ENCODE measurements around the gene GRIA3.
"Not testable (repeated sequence)": the region's sequence is repeated elsewhere in the genome, so short reads cannot be mapped to it uniquely, and the experiment has no call there.

GRIA3 gene

GRCh38 chrX:123425904-123426303, 241.8 kb downstream of the GRIA3 start:
- Histone ChIP-seq H3K9ac (ENCODE audit: low read length in 5 of 5) (no peak overlapping the region), H3K9me3 (ENCODE audit: control insufficient read depth in 5 of 5, low read length in 5 of 5) (no peaks in the 10 kb centered on the region)

GRCh38 chrX:123432361-123433150, 248.5 kb downstream of the GRIA3 start:
- no peaks in the 10 kb centered on the region for H3K36me3 ChIP-seq (ENCODE audit: control insufficient read depth in 5 of 5, insufficient read depth in 5 of 5, low read length in 5 of 5)
- H3K27ac ChIP-seq (ENCODE audit: low read depth, low read length), result no peak overlapping the region
- no peak overlapping the region for H3K9ac ChIP-seq (ENCODE audit: low read length in 5 of 5)
- H3K4me3 ChIP-seq (ENCODE audit: low read depth in 1 of 5, low read length in 5 of 5), result no peak overlapping the region
- no peaks in the 10 kb centered on the region for H3K27me3 ChIP-seq (ENCODE audit: control insufficient read depth in 5 of 5, insufficient read depth in 4 of 5, low read length in 5 of 5)
- H3K9me3 ChIP-seq (ENCODE audit: control insufficient read depth in 5 of 5, low read length in 5 of 5), result no peaks in the 10 kb centered on the region
- H3K4me1 ChIP-seq (ENCODE audit: control insufficient read depth in 5 of 5, insufficient read depth in 5 of 5, low read length in 5 of 5), result no peaks in the 10 kb centered on the region

More at GRCh38 chrX:123425904-123426303, 241.8 kb downstream of the GRIA3 start:
- Histone ChIP-seq H3K4me3 (ENCODE audit: low read depth in 1 of 5, low read length in 5 of 5) (no peak overlapping the region), H3K27me3 (ENCODE audit: control insufficient read depth in 5 of 5, insufficient read depth in 4 of 5, low read length in 5 of 5) (no peaks in the 10 kb centered on the region), H3K36me3 (ENCODE audit: control insufficient read depth in 5 of 5, insufficient read depth in 5 of 5, low read length in 5 of 5) (no peaks in the 10 kb centered on the region), H3K4me1 (ENCODE audit: control insufficient read depth in 5 of 5, insufficient read depth in 5 of 5, low read length in 5 of 5) (peaks cover 0 to 3% (median 0%) of the 10 kb centered on the region in 5 donors), H3K27ac (ENCODE audit: low read depth, low read length) (no peak overlapping the region)

DNA sequence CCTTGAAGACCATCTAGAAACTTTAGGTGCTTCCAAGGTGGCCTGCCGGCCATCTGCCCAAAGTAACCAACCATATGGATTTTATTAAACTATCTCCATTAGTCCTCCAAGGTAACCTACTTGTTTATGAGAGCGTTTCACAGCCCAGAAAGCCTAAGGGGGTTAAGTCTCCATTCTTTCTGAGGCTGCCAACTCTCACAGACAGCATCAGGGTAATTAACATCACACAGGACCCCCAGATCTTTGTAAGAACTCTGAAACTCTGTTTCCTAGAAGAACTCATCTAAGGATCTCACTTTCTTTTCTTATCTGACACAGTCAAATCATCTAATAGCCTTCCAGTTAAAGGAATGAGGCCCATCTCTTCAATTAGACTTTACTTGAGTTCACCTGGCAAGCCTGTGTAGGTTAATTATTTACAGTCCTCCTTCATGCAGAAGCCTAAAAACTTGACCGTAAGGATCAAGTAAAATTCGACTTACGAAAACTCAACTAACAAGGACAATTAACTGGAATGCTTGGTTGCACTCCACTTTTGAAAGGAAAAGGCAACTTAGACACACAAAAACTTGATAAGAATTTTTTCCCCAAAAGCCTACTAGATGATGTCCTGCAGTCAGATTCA, 252.5 kb downstream of the GRIA3 start:
- H3K27ac ChIP-seq (ENCODE audit: low read depth, low read length), result no peak overlapping the region
- H3K9ac ChIP-seq (ENCODE audit: low read length in 5 of 5), result no peak overlapping the region
- H3K4me3 ChIP-seq (ENCODE audit: low read depth in 1 of 5, low read length in 5 of 5), result no peak overlapping the region
- peaks cover 0 to 2% (median 0%) of the 10 kb centered on the region in 5 donors for H3K9me3 ChIP-seq (ENCODE audit: control insufficient read depth in 5 of 5, low read length in 5 of 5)
- H3K4me1 ChIP-seq (ENCODE audit: control insufficient read depth in 5 of 5, insufficient read depth in 5 of 5, low read length in 5 of 5), result no peaks in the 10 kb centered on the region
- H3K36me3 ChIP-seq (ENCODE audit: control insufficient read depth in 5 of 5, insufficient read depth in 5 of 5, low read length in 5 of 5), result no peaks in the 10 kb centered on the region
- H3K27me3 ChIP-seq (ENCODE audit: control insufficient read depth in 5 of 5, insufficient read depth in 4 of 5, low read length in 5 of 5), result no peaks in the 10 kb centered on the region

DNA sequence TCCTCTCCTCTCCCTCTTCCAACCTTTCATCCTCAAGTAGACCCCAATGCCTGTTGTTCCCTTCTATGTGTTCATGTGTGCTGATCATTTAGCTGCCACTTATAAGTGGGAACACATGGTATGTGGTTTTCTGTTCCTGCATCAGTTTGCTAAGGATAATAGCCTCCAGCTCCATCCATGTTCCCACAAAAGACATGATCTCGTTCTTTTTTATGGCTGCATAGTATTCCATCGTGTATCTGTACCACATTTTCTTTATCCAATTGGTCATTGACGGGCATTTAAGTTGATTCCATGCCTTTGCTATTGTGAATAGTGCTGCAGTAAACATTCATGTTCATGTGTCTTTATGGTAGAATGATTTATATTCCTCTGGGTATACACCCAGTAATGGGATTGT, 255.8 kb downstream of the GRIA3 start:
- not testable (repeated sequence) for H3K27me3 ChIP-seq (ENCODE audit: control insufficient read depth in 5 of 5, insufficient read depth in 4 of 5, low read length in 5 of 5); H3K4me1 ChIP-seq (ENCODE audit: control insufficient read depth in 5 of 5, insufficient read depth in 5 of 5, low read length in 5 of 5); H3K9me3 ChIP-seq (ENCODE audit: control insufficient read depth in 5 of 5, low read length in 5 of 5)

DNA sequence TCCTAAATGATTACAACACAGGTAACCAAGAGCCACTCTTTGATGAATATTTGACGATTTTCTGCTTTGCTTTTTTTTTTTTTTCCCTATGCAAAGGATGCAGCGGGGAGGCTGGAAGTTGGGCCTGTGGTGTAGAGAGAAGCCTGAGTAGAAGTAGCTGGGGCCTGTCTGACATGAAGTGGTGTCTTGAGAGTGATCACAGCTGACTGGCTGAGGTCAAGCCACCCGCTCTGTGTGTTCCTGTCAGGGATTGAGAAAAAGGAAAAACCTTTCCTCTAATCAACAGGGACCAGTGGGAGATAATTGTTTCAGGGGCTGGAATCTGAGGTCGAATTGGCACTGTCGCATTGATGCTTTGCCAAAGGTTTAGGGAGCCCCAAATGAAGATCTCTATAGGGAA, 258.7 kb downstream of the GRIA3 start:
- H3K27ac ChIP-seq (ENCODE audit: low read depth, low read length), result no peak overlapping the region
- no peak overlapping the region for H3K9ac ChIP-seq (ENCODE audit: low read length in 5 of 5)
- H3K4me3 ChIP-seq (ENCODE audit: low read depth in 1 of 5, low read length in 5 of 5), result no peak overlapping the region
- no peaks in the 10 kb centered on the region for H3K36me3 ChIP-seq (ENCODE audit: control insufficient read depth in 5 of 5, insufficient read depth in 5 of 5, low read length in 5 of 5)
- no peaks in the 10 kb centered on the region for H3K27me3 ChIP-seq (ENCODE audit: control insufficient read depth in 5 of 5, insufficient read depth in 4 of 5, low read length in 5 of 5)
- H3K4me1 ChIP-seq (ENCODE audit: control insufficient read depth in 5 of 5, insufficient read depth in 5 of 5, low read length in 5 of 5), result no peaks in the 10 kb centered on the region
- H3K9me3 ChIP-seq (ENCODE audit: control insufficient read depth in 5 of 5, low read length in 5 of 5), result peaks cover 0 to 2% (median 0%) of the 10 kb centered on the region in 5 donors

More for the DNA sequence above, 255.8 kb downstream of the GRIA3 start:
- not testable (repeated sequence) for H3K36me3 ChIP-seq (ENCODE audit: control insufficient read depth in 5 of 5, insufficient read depth in 5 of 5, low read length in 5 of 5); H3K27ac ChIP-seq (ENCODE audit: low read depth, low read length); H3K9ac ChIP-seq (ENCODE audit: low read length in 5 of 5); H3K4me3 ChIP-seq (ENCODE audit: low read depth in 1 of 5, low read length in 5 of 5)

DNA sequence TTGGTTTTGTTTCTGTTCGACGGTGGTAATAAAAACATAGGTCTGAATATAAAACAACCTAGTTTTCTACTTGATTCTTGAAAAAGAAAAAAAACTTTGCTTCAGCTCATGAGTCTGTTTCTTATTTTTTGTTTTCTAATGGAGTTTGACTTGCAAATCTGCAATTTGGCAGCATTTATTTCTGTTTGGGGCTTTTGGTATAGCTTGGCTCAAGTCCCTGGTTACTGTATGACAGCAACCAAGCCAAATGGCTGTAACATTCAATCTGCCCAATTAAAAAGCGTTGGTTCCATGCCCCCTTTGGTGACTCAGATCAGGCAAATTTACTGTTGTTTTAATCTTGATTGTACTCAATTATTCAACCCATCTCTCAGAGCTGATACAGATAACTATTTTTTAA, 263.4 kb downstream of the GRIA3 start:
- Histone ChIP-seq H3K36me3 (ENCODE audit: control insufficient read depth in 5 of 5, insufficient read depth in 5 of 5, low read length in 5 of 5) (no peaks in the 10 kb centered on the region), H3K27me3 (ENCODE audit: control insufficient read depth in 5 of 5, insufficient read depth in 4 of 5, low read length in 5 of 5) (no peaks in the 10 kb centered on the region), H3K9ac (ENCODE audit: low read length in 5 of 5) (no peak overlapping the region), H3K9me3 (ENCODE audit: control insufficient read depth in 5 of 5, low read length in 5 of 5) (no peaks in the 10 kb centered on the region), H3K27ac (ENCODE audit: low read depth, low read length) (no peak overlapping the region), H3K4me1 (ENCODE audit: control insufficient read depth in 5 of 5, insufficient read depth in 5 of 5, low read length in 5 of 5) (no peaks in the 10 kb centered on the region), H3K4me3 (ENCODE audit: low read depth in 1 of 5, low read length in 5 of 5) (no peak overlapping the region)

DNA sequence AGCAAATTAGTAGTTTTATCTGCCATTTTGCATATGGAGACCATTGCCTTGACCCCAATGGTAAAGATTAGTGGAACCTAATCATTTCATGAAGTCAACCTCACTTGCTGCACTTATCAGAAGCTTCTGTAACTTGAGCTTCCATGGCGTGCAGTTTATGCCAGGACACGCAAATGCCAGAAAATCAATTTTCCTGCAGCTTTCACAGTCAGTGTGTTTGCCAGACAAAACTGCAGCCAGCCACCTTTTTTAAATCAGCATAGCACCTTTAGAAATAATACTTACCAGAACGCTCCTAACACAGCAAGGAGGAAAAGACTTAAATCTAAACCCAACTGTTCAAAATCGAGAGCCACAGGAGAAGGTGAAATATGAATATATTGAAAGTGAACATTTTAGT, 265.3 kb downstream of the GRIA3 start:
- Histone ChIP-seq H3K9me3 (ENCODE audit: control insufficient read depth in 5 of 5, low read length in 5 of 5) (no peaks in the 10 kb centered on the region), H3K27ac (ENCODE audit: low read depth, low read length) (no peak overlapping the region), H3K27me3 (ENCODE audit: control insufficient read depth in 5 of 5, insufficient read depth in 4 of 5, low read length in 5 of 5) (no peaks in the 10 kb centered on the region), H3K4me3 (ENCODE audit: low read depth in 1 of 5, low read length in 5 of 5) (no peak overlapping the region), H3K9ac (ENCODE audit: low read length in 5 of 5) (no peak overlapping the region), H3K36me3 (ENCODE audit: control insufficient read depth in 5 of 5, insufficient read depth in 5 of 5, low read length in 5 of 5) (no peaks in the 10 kb centered on the region), H3K4me1 (ENCODE audit: control insufficient read depth in 5 of 5, insufficient read depth in 5 of 5, low read length in 5 of 5) (no peaks in the 10 kb centered on the region)

DNA sequence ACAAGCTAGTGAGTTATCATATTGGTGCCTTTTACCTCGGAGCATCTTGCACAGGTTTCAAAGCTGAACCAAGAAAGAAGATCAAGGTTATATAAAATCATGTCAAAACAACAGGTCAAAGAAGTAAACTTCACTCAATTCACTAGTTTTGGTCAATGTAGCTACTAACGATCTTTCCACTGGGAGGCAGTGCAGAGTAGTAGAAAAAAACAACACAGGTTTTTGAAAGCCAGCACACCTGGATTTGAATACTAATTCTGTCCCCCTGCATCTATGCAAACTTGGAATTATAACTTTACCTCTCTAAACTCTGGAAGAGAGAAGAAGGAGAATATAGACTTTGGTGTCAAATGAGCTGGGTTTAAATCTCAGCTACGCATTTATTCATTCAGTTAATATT, 266.1 kb downstream of the GRIA3 start:
- Histone ChIP-seq H3K27ac (ENCODE audit: low read depth, low read length) (no peak overlapping the region), H3K4me1 (ENCODE audit: control insufficient read depth in 5 of 5, insufficient read depth in 5 of 5, low read length in 5 of 5) (no peaks in the 10 kb centered on the region), H3K4me3 (ENCODE audit: low read depth in 1 of 5, low read length in 5 of 5) (no peak overlapping the region), H3K36me3 (ENCODE audit: control insufficient read depth in 5 of 5, insufficient read depth in 5 of 5, low read length in 5 of 5) (no peaks in the 10 kb centered on the region), H3K9ac (ENCODE audit: low read length in 5 of 5) (no peak overlapping the region), H3K27me3 (ENCODE audit: control insufficient read depth in 5 of 5, insufficient read depth in 4 of 5, low read length in 5 of 5) (no peaks in the 10 kb centered on the region), H3K9me3 (ENCODE audit: control insufficient read depth in 5 of 5, low read length in 5 of 5) (no peaks in the 10 kb centered on the region)

GRCh38 chrX:123454712-123455431, 270.8 kb downstream of the GRIA3 start:
- Histone ChIP-seq H3K27ac (ENCODE audit: low read depth, low read length) (no peak overlapping the region), H3K36me3 (ENCODE audit: control insufficient read depth in 5 of 5, insufficient read depth in 5 of 5, low read length in 5 of 5) (no peaks in the 10 kb centered on the region)

DNA sequence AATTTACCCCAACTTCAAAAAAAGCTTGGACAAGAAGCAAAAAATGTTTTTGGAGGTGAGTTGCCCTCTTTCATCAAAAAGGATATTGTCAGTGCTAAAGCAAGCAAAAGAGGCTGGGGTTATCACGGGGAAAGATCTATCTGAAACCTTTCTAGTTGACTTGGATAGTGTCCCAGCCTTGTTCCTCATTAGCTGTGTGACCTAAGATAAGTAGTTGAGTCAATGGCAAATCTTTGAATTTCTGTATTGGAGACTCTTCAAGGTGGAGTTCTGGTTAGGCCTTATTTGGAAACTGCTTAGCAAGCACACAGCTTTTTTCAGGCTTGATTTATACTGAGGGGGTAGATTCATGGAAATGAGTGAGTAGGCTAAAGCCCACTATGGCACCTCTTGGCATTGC, 271.6 kb downstream of the GRIA3 start:
- H3K27me3 ChIP-seq (ENCODE audit: control insufficient read depth in 5 of 5, insufficient read depth in 4 of 5, low read length in 5 of 5), result no peaks in the 10 kb centered on the region
- no peak overlapping the region for H3K27ac ChIP-seq (ENCODE audit: low read depth, low read length)
- no peak overlapping the region for H3K9ac ChIP-seq (ENCODE audit: low read length in 5 of 5)
- H3K9me3 ChIP-seq (ENCODE audit: control insufficient read depth in 5 of 5, low read length in 5 of 5), result no peaks in the 10 kb centered on the region
- no peaks in the 10 kb centered on the region for H3K36me3 ChIP-seq (ENCODE audit: control insufficient read depth in 5 of 5, insufficient read depth in 5 of 5, low read length in 5 of 5)
- no peaks in the 10 kb centered on the region for H3K4me1 ChIP-seq (ENCODE audit: control insufficient read depth in 5 of 5, insufficient read depth in 5 of 5, low read length in 5 of 5)
- H3K4me3 ChIP-seq (ENCODE audit: low read depth in 1 of 5, low read length in 5 of 5), result no peak overlapping the region

More at GRCh38 chrX:123454712-123455431, 270.8 kb downstream of the GRIA3 start:
- no peaks in the 10 kb centered on the region for H3K9me3 ChIP-seq (ENCODE audit: control insufficient read depth in 5 of 5, low read length in 5 of 5)
- no peak overlapping the region for H3K4me3 ChIP-seq (ENCODE audit: low read depth in 1 of 5, low read length in 5 of 5)
- no peaks in the 10 kb centered on the region for H3K27me3 ChIP-seq (ENCODE audit: control insufficient read depth in 5 of 5, insufficient read depth in 4 of 5, low read length in 5 of 5)
- no peak overlapping the region for H3K9ac ChIP-seq (ENCODE audit: low read length in 5 of 5)
- no peaks in the 10 kb centered on the region for H3K4me1 ChIP-seq (ENCODE audit: control insufficient read depth in 5 of 5, insufficient read depth in 5 of 5, low read length in 5 of 5)

All from subcutaneous abdominal adipose tissue (tissue), 5 donors.